Lower leg skin (tissue), 3 donors: ENCODE measurements around the gene ACP1.

Experiments
- CTCF ChIP-seq, 3 donors: fragments of 450-650 bp; IDR thresholded peaks; one replicate each; pipeline ENCODE4 v1.5.1; 2016; ENCODE audit warnings: antibody characterized with exemption in 3 of 3, mild to moderate bottlenecking in 3 of 3, moderate library complexity in 2 of 3
- POLR2A ChIP-seq, 2 donors: fragments of 450-650 bp; IDR thresholded peaks; one replicate each; pipeline ENCODE4 v1.6.1; 2016 to 2017; ENCODE audit warnings: antibody characterized with exemption in 2 of 2, mild to moderate bottlenecking in 1 of 2, moderate library complexity in 1 of 2

DNA sequence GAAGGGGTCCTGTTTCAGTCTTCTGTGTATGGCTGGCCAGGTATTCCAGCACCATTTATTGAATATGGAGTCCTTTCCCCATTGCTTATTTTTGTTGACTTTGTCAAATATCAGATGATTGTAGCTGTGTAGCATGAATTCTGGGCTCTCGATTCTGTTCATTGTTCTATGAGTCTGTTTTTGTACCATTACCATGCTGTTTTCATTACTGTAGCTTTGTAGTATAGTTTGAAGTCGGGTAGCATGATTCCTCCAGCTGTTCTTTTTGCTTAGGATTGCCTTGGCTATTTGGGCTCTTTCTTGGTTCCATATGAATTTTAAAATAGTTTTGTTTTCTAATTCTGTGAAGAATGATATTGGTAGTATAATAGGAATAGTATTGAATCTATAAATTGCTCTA, 6.9 kb upstream of the ACP1 start:
- TF ChIP-seq POLR2A (IDR thresholded peaks at IDR 0.05) (no peak), CTCF (IDR thresholded peaks at IDR 0.05) (no peak)
